PC-9 (cell line): ENCODE results near the gene ZBTB21.

Experiments used
- CTCF ChIP-seq: fragments of 200-600 bp; sonication (generic); conservative IDR thresholded peaks from 2 replicates; pipeline ENCODE4 v1.6.1; 2017; ENCODE audit warnings: mixed run types, antibody characterized with exemption, mild to moderate bottlenecking, moderate library complexity
- EZH2 ChIP-seq: fragments of 200-600 bp; sonication (generic); IDR thresholded peaks from 2 replicates; pipeline ENCODE4 v1.8.0; 2017; ENCODE audit warnings: antibody characterized with exemption, low read depth

- TF ChIP-seq CTCF: no peak
- no peak for TF ChIP-seq EZH2
Measured at GRCh38 chr21:41993744-41994143, 16.4 kb downstream of the ZBTB21 start.
